Prostate gland (tissue), 2 donors: ENCODE data around the gene OGT.

Experiments used
- POLR2A ChIP-seq: fragments of 450-650 bp; IDR thresholded peaks from one replicate; pipeline ENCODE4 v1.6.1; 2016; ENCODE audit warnings: antibody characterized with exemption, mild to moderate bottlenecking
- POLR2AphosphoS5 ChIP-seq: sonication (generic); formaldehyde crosslinking; IDR thresholded peaks from one replicate; pipeline ENCODE4 v1.6.1; 2017; ENCODE audit warnings: antibody characterized with exemption
- TF ChIP-seq, protein P1 (sequence below), 4 experiments: fragments of 200-600 bp in 2 of 4; fragments of 450-650 bp in 2 of 4; sonication (generic) in 2 of 4; IDR thresholded peaks; 1 replicate in 3 of 4; 2 replicates in 1 of 4; pipeline ENCODE4 v1.5.1; 2016 to 2019; ENCODE audit warnings: antibody characterized with exemption in 4 of 4, mild to moderate bottlenecking in 2 of 4, moderate library complexity in 2 of 4

DNA sequence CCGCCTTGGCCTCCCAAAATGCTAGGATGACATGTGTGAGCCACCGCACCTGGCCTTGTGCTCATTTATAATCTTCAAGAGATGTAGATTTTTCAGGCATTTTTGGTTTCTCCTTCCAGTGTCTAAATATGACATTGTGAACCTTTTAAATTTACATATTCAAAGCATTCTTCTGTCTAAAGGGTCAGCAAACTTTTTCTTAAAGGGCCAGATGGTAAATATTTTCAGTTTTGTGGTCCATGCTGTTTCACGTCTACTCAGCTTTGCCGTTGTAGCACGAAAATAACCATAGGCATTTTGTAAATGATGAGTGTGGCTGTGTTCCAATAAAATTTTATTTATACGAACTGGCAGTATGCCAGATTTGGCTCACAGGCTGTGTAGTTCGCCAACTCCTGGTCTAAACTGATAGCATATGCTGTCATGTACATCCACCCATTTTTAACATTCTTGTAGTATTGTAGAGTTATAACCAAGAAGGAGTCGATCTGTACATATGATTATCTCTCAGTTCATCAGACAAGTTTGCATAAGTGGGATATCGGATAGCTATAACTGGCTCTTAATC lies 32.7 kb downstream of the OGT start:
- TF ChIP-seq, protein P1, sequence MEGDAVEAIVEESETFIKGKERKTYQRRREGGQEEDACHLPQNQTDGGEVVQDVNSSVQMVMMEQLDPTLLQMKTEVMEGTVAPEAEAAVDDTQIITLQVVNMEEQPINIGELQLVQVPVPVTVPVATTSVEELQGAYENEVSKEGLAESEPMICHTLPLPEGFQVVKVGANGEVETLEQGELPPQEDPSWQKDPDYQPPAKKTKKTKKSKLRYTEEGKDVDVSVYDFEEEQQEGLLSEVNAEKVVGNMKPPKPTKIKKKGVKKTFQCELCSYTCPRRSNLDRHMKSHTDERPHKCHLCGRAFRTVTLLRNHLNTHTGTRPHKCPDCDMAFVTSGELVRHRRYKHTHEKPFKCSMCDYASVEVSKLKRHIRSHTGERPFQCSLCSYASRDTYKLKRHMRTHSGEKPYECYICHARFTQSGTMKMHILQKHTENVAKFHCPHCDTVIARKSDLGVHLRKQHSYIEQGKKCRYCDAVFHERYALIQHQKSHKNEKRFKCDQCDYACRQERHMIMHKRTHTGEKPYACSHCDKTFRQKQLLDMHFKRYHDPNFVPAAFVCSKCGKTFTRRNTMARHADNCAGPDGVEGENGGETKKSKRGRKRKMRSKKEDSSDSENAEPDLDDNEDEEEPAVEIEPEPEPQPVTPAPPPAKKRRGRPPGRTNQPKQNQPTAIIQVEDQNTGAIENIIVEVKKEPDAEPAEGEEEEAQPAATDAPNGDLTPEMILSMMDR (IDR thresholded peaks at IDR 0.05): no peak
- TF ChIP-seq POLR2A (no peak), POLR2AphosphoS5 (no peak)
